HG03558 (cell line): ENCODE results near the gene PTTG2.

Source experiments
- ATAC-seq: cut with Tn5 transposase; IDR thresholded peaks from one replicate; pipeline ENCODE4 v1.9.1; 2021; ENCODE audit warnings: moderate number of reproducible peaks; ENCODE audit not compliant: unreplicated experiment; ENCODE audit errors: extremely low read depth

Gene PTTG2

DNA sequence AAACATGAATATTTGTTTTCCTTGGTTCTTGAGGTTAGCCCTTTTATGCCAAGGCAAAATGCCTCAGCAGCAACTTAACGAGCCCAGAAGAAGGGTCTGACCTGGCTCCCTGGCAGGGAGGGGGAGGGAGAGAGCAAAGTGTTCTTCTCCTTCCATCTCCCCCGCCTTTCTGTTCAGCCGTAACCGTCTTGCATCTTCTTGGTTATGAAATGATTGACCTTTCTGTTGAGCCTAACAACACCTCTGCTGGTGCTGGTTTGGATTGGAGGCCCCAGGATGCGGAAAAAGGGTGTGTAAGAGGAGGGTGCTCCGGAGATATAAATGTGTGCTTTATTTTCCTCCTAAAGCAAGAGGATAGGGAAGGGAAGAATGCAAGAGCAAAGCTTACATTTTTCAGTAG lies 44.7 kb downstream of the PTTG2 start:
- ATAC-seq: no peak

DNA sequence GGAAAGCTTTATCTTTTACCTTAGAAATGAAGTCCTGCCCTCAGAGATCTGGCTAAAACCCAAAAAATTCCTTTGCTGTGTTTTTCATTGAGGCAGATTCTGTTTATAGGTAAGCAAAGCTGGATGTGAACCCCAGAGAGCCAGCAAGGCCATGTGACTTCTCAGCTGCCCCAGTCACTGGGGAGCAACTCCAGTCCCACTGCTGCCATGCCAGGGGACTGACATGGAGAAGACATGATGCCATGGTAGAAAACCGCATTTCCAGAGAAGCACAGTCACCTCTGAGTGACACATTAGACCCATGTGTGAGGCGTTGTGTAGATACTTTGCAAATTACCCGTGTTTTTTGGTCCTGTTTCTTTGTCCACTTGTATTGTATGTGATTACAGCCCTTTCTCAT lies 45.4 kb downstream of the PTTG2 start:
- ATAC-seq: no peak

DNA sequence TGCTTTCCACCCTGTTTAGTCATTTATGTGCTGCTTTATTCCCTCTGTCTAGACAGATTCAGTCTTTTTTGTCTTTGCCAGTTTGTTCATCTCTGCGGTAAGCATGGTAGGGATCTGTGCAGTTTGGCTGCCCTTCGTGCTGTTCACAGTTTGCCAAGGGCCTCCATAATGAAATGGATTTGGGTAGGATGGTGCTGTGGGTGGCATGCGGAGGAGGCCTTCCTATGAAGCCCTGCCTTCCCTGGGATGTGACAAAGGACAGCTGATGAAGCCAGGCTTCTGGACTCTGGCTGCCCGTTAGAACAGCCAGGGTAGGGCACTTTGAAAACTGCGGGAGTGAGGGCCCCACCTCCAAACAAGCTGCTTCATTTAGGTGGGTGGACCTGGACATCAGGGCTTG lies 47.4 kb downstream of the PTTG2 start:
- no peak for ATAC-seq

DNA sequence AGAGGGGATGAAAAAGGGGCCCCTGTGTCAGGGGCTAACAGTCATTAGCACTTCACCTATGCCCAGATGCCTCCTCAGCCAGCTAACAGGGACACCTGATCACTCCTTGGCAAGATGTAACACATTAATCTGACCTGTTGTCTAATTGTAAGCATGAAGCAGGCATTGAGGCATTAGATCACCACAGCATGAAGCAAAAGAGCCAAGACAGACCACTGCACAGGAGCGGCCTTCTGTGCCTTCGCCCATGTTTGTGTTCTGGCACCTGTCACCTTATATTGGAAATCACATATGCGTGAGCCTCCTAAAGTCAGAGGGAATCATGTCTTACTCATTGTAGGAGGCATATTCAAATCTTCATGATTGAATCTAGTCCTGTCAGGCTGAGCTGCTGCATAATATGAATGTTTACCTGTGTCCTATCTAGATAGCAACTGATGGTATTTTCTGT lies 48.4 kb downstream of the PTTG2 start:
- no peak for ATAC-seq

DNA sequence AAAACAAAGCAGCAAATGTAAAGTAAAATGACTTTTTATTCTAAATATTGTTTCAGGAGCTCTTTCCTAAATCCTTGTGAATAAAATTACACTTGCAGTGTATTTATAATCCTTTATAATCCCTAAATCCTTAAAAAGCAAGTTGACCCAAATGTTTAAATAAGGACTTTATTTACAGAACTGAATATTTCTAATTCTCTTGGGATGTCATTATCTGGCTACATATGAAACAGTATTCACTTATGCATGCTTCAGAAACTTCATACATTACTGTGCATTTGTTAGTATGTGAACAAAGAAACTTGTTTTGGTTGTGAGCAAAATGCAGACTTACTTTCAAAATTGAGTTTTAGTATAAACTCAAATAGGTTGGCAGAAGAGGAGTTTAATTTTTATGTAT lies 49.2 kb downstream of the PTTG2 start:
- no peak for ATAC-seq

DNA sequence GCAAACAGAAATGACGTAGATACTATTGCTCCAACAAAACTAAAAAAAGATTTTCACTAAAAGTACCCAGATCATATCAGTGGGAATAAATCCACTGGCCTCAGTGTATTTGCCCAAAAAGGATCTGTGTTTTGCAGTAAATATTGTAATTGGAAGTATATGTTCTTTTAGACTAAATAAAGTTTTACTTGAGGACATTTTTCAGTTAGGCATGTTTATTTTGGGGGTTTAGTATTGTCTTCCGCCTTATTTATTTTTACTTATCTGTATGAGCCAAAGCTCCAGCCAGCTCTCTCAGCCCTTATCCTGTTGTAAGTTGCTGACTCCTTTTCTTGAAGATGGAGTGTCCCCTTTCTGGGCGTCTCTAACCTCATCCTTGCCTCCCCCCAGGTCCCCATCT lies 49.8 kb downstream of the PTTG2 start:
- ATAC-seq: no peak
